AG04450 (cell line): ENCODE data around the gene CCT6A. TPM values are rescaled to one million over a fixed set of nuclear protein-coding genes. Genes with fewer than 3 reads are reported as not detected.
"Not testable (repeated sequence)": the region's sequence is repeated elsewhere in the genome, so short reads cannot be mapped to it uniquely, and the experiment has no call there.

ENCODE experiments used
- CTCF ChIA-PET: fragments of 300-600, 350-600 bp; formaldehyde crosslinking; extraction: SDS; loops from one replicate; lab custom pipeline; 2022; ENCODE audit warnings: antibody characterized with exemption, inconsistent platforms; lab: Charles Lee
- POLR2A ChIA-PET: fragments of 350-600 bp; formaldehyde crosslinking; extraction: SDS; loops from one replicate; lab custom pipeline; 2021; ENCODE audit warnings: antibody characterized with exemption, inconsistent platforms; lab: Yijun Ruan, JAX
- DNase-seq: peaks from one replicate; pipeline ENCODE4 v3.0.0-alpha.2; 2011; ENCODE audit warnings: low read depth, low spot score
- H3K27ac ChIP-seq: one replicate; pipeline ENCODE4 v1.5.1; 2012; ENCODE audit warnings: low read depth, low read length, control low read depth
- H3K27me3 ChIP-seq: one replicate; pipeline ENCODE4 v1.6.0; 2012; ENCODE audit warnings: low read length; ENCODE audit not compliant: control insufficient read depth, insufficient read depth
- H3K4me3 ChIP-seq: 2 replicates; pipeline ENCODE4 v1.5.1; 2011; ENCODE audit warnings: mild to moderate bottlenecking, low read depth, low read length, control low read depth
- H3K9me3 ChIP-seq: 2 replicates; pipeline ENCODE4 v1.5.1; 2012; ENCODE audit warnings: low read length; ENCODE audit not compliant: control insufficient read depth, insufficient read depth
- CTCF ChIP-seq: IDR thresholded peaks from 2 replicates; pipeline ENCODE4 v1.5.1; 2011; ENCODE audit warnings: low read depth, low read length, control low read depth, inconsistent platforms
- polyA plus RNA-seq: library from polyadenylated mRNA; depleted of rRNA; stranded (reverse); fragments of >200 nt; gene quantifications from 2 replicates; pipeline ENCODE4 v1.2.3, GENCODE V29; 2011

Gene CCT6A
- polyA plus RNA-seq, 1 experiment = 302 TPM

GRCh38 chr7:56009695-56010094, 41.9 kb upstream of the CCT6A start:
- H3K27ac ChIP-seq = no peak overlapping the region
- no peaks in the 10 kb centered on the region for H3K9me3 ChIP-seq
- CTCF ChIA-PET = interaction anchor here (0.5 to 8.0 kb wide), 4 partner anchors 64 to 1267 kb away, joined by 3 to 112 read pairs (median 4); no protein-coding TSS in a partner anchor
- POLR2A ChIA-PET = no interaction called here
- TF ChIP-seq CTCF = no peak
- no peak overlapping the region for H3K4me3 ChIP-seq
- DNase-seq = no peak
- no peaks in the 10 kb centered on the region for H3K27me3 ChIP-seq

- ChIA-PET POLR2A (interaction anchor here (0.6 kb wide), 1 partner anchor 10 kb away, joined by 7 read pairs; no protein-coding TSS in a partner anchor), CTCF (interaction anchor here (1.5 kb wide), 1 partner anchor 57 kb away, joined by 5 read pairs; no protein-coding TSS in a partner anchor)
- not testable (repeated sequence) for H3K4me3 ChIP-seq, DNase-seq, H3K27ac ChIP-seq, H3K27me3 ChIP-seq, H3K9me3 ChIP-seq
Observed at GRCh38 chr7:56017015-56017414, 34.5 kb upstream of the CCT6A start.

- Histone ChIP-seq H3K27ac (no peak overlapping the region), H3K27me3 (no peaks in the 10 kb centered on the region), H3K9me3 (no peaks in the 10 kb centered on the region), H3K4me3 (no peak overlapping the region)
- no peak for TF ChIP-seq CTCF
- ChIA-PET POLR2A (no interaction called here), CTCF (interaction anchor here (1.1 to 2.5 kb wide), 2 partner anchors 15 to 55 kb away, joined by 3 to 11 read pairs; no protein-coding TSS in a partner anchor)
- no peak for DNase-seq
Observed at GRCh38 chr7:56019501-56019900, 32.1 kb upstream of the CCT6A start.

GRCh38 chr7:56023500-56023899, 28.1 kb upstream of the CCT6A start:
- CTCF ChIA-PET = no interaction called here
- Histone ChIP-seq H3K27ac (no peak overlapping the region), H3K9me3 (no peaks in the 10 kb centered on the region), H3K27me3 (no peaks in the 10 kb centered on the region), H3K4me3 (no peak overlapping the region)
- POLR2A ChIA-PET = no interaction called here
- TF ChIP-seq CTCF = no peak
- DNase-seq = no peak

- TF ChIP-seq CTCF = no peak
- ChIA-PET POLR2A (interaction anchor here (0.7 kb wide), 2 partner anchors 9 to 20 kb away, joined by 3 to 7 read pairs; no protein-coding TSS in a partner anchor), CTCF (interaction anchor here (0.7 to 1.3 kb wide), 3 partner anchors 14 to 62 kb away, joined by 3 to 4 read pairs (median 3); partner anchors contain the start of gene NIPSNAP2)
- H3K27me3 ChIP-seq = no peaks in the 10 kb centered on the region
- no peak overlapping the region for H3K27ac ChIP-seq
- H3K4me3 ChIP-seq = no peak overlapping the region
- no peaks in the 10 kb centered on the region for H3K9me3 ChIP-seq
- no peak for DNase-seq
Observed at GRCh38 chr7:56026538-56026937, 25.0 kb upstream of the CCT6A start.
